ENCODE results near the gene CEACAM21. TPM values are rescaled to one million over a fixed set of nuclear protein-coding genes. Genes with fewer than 3 reads are reported as not detected.

CEACAM21 gene
- total RNA-seq = not detected in 2 replicates

GRCh38 chr19:41575998-41576397 is at the start of gene CEACAM21:
CEACAM21 (plus strand) TSS chr19:41576166; CDS start chr19:41576275, 109 bp downstream.

GRCh38 chr19:41626877-41627276 is 50.9 kb downstream of the CEACAM21 start, which contains the start of gene CEACAM4:
CEACAM4 (minus strand) TSS chr19:41627074; CDS start chr19:41626963, 111 bp downstream.

Other genes with a start within 250 kb of the CEACAM21 start
- gene TGFB1, start 222.2 kb upstream of the CEACAM21 start, total RNA-seq = 16.2 and 17.5 TPM in 2 replicates
- gene B9D2, start 212.0 kb upstream of the CEACAM21 start, total RNA-seq = 2.9 and 4.9 TPM in 2 replicates
- 3.7 and 5.1 TPM in 2 replicates for gene TMEM91, start 199.6 kb upstream of the CEACAM21 start, total RNA-seq
- gene EXOSC5, start 178.8 kb upstream of the CEACAM21 start, total RNA-seq = 6.8 and 7.4 TPM in 2 replicates
- 24.5 and 26.4 TPM in 2 replicates for gene BCKDHA, start 178.3 kb upstream of the CEACAM21 start, total RNA-seq
- gene B3GNT8, start 148.8 kb upstream of the CEACAM21 start, total RNA-seq = 5.8 TPM in 2 replicates
- gene DMAC2, start 136.3 kb upstream of the CEACAM21 start, total RNA-seq = 35.3 and 36.3 TPM in 2 replicates
- not detected in 2 replicates for gene ERICH4, start 133.0 kb upstream of the CEACAM21 start, total RNA-seq
- not detected in 2 replicates for gene CEACAM4, start 50.9 kb downstream of the CEACAM21 start, total RNA-seq
- gene CEACAM7, start 112.1 kb downstream of the CEACAM21 start, total RNA-seq = not detected in 2 replicates
- not detected in 2 replicates for gene CEACAM5, start 132.5 kb downstream of the CEACAM21 start, total RNA-seq
- not detected in 2 replicates for gene CEACAM6, start 179.4 kb downstream of the CEACAM21 start, total RNA-seq
- not detected in 2 replicates for gene CEACAM3, start 220.4 kb downstream of the CEACAM21 start, total RNA-seq